ENCODE measurements around the gene SNX5.

The SNX5 gene

DNA sequence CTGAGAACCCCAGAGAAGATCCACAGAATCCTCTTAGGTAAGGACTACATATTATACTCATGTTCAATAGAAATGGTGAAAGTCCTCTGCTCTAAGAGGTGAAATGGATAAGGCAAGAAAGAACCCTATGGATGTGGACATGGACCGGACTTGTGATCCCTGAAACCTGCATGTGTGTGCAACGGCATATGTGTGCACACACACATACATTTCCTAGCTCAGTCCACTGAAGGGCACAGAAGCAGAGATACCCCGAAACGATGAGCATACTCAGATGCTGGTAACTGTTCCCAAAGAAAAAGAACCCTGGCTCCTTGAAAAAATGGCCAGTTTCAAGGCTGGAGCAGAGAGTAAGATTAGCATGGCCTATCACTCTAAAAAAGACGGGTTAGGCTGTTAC, 22.6 kb downstream of the SNX5 start:
- Histone ChIP-seq H3K27ac (no peak overlapping the region), H3K27me3 (replicated peaks) (no peaks in the 10 kb centered on the region), H3K4me3 (ENCODE audit: low read depth, low read length) (no peak overlapping the region), H3K36me3 (replicated peaks) (peaks cover 90% of the 10 kb centered on the region)
- no peak for DNase-seq
- in situ Hi-C loops (cut with HindIII; ENCODE audit: low pct_ligation_motif_present, low sequenced_read_pairs) = no loop called here
- TF ChIP-seq, protein P1, sequence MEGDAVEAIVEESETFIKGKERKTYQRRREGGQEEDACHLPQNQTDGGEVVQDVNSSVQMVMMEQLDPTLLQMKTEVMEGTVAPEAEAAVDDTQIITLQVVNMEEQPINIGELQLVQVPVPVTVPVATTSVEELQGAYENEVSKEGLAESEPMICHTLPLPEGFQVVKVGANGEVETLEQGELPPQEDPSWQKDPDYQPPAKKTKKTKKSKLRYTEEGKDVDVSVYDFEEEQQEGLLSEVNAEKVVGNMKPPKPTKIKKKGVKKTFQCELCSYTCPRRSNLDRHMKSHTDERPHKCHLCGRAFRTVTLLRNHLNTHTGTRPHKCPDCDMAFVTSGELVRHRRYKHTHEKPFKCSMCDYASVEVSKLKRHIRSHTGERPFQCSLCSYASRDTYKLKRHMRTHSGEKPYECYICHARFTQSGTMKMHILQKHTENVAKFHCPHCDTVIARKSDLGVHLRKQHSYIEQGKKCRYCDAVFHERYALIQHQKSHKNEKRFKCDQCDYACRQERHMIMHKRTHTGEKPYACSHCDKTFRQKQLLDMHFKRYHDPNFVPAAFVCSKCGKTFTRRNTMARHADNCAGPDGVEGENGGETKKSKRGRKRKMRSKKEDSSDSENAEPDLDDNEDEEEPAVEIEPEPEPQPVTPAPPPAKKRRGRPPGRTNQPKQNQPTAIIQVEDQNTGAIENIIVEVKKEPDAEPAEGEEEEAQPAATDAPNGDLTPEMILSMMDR (IDR thresholded peaks at IDR 0.05; ENCODE audit: low read depth, low read length, missing control alignments) = no peak

DNA sequence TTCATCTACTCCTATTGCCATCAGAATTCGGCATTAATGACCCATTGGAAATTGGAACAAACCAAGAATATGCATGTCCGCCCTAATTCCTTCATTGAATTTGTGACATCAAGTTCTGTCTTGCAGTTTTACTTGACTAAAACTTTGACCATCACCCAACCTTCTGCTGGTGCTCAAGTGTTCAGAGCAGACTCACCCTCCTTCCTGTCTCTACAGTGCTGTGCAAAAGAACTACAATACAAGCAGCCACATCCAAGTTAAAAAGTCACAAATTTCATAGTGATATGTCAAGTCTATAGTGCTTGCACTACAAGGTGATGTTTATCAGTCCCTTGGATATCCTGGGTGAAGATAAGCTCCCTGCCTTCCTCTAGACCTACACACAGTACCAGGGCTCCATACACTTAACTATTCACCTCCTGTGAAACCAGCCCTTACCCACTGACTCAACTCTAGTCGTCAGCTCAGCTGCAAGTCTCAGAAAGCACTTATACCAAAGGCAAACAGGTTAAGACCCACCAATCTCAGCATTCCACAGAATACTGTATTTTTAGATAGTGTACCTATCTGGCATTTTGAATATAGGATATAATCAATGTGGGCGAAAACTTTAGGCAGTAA, 23.6 kb downstream of the SNX5 start:
- peaks cover 90% of the 10 kb centered on the region for H3K36me3 ChIP-seq (replicated peaks)
- TF ChIP-seq, protein P1 (IDR thresholded peaks at IDR 0.05; ENCODE audit: low read depth, low read length, missing control alignments) = no peak
- in situ Hi-C loops (cut with HindIII; ENCODE audit: low pct_ligation_motif_present, low sequenced_read_pairs) = no loop called here
- H3K27me3 ChIP-seq (replicated peaks) = no peaks in the 10 kb centered on the region
- no peak for DNase-seq
- H3K4me3 ChIP-seq (ENCODE audit: low read depth, low read length) = no peak overlapping the region
- no peak overlapping the region for H3K27ac ChIP-seq

DNA sequence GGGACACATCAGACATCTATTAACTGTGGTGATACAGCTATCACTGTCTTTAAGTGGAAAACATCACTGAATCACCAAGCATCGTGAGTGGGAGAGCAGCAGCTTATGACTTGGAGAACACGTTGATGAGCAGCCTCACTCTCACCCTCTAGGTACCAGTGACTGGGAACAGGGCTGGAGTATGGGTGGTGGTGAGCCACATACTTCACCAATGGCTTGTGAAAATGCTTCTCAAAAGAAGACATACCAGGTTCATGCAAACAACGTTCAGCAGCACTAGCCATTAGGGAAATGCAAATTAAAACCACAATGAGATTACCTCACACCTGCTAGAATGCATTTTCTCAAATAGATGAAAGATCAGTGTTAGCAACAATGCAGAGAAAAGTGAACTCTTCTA, 25.3 kb downstream of the SNX5 start:
- H3K36me3 ChIP-seq (replicated peaks) = peaks cover 79% of the 10 kb centered on the region
- in situ Hi-C loops (cut with HindIII; ENCODE audit: low pct_ligation_motif_present, low sequenced_read_pairs) = no loop called here

DNA sequence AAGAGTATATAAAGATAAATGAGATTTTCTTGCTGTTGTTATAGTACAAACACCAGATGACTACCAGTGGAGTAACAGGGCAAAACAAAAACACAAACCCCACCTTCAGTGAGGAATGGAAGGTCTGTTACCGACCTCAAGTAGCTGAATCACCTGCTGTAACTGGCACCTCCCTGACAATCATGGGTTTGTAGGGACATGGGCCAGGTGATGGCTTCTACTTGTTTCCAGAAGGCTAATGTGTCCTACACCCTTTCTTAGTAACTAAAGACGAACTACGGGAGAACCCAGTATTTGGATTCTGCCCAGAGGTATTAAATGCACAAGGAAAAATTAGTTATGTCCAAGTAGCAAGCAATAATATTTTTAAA, 26.8 kb downstream of the SNX5 start:
- in situ Hi-C loops (cut with HindIII; ENCODE audit: low pct_ligation_motif_present, low sequenced_read_pairs) = no loop called here
- no peak overlapping the region for H3K4me3 ChIP-seq (ENCODE audit: low read depth, low read length)
- H3K27me3 ChIP-seq (replicated peaks) = no peaks in the 10 kb centered on the region
- no peak for DNase-seq
- TF ChIP-seq, protein P1 (IDR thresholded peaks at IDR 0.05; ENCODE audit: low read depth, low read length, missing control alignments) = no peak
- peaks cover 66% of the 10 kb centered on the region for H3K36me3 ChIP-seq (replicated peaks)
- H3K27ac ChIP-seq = no peak overlapping the region

More for the DNA sequence above, 25.3 kb downstream of the SNX5 start:
- Histone ChIP-seq H3K27ac (no peak overlapping the region), H3K4me3 (ENCODE audit: low read depth, low read length) (no peak overlapping the region), H3K27me3 (replicated peaks) (no peaks in the 10 kb centered on the region)
- TF ChIP-seq, protein P1 (IDR thresholded peaks at IDR 0.05; ENCODE audit: low read depth, low read length, missing control alignments) = no peak
- DNase-seq = no peak

DNA sequence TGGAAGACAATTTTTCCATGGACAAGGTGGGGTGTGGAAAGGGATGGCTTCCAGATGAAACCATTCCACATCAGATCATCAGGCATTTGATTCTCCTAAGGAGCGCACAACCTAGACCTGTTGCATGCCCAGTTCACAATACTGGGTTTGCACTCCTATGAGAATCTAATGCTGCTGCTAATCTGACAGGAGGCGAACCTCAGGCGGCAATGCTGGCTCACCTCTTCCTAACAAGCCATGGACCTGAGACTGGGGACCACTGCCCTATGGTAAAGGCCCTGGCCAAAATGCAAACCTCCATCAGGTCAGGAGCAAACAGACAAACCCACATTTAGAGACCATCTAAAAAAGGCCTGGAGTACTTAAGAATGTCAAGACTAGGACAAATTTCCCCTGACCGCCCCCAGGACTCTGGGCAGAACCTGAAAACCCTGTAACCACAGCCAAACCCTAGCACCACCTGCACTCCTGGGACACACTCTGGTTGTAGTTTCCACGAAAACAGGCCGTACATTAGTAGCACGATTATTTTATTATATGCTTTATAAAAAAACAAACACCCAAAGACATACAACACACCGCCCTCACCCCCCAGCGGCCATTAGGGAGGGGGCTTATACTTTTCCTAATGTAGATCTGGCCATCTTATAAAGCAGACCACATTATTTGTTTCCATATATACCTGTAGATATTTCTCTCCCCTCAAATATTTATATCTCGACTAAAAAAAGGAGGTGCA, 27.3 kb downstream of the SNX5 start:
- TF ChIP-seq, protein P1 (IDR thresholded peaks at IDR 0.05; ENCODE audit: low read depth, low read length, missing control alignments) = no peak
- peaks cover 61% of the 10 kb centered on the region for H3K36me3 ChIP-seq (replicated peaks)
- no peak for DNase-seq
- in situ Hi-C loops (cut with HindIII; ENCODE audit: low pct_ligation_motif_present, low sequenced_read_pairs) = no loop called here
- H3K4me3 ChIP-seq (ENCODE audit: low read depth, low read length) = no peak overlapping the region
- H3K27me3 ChIP-seq (replicated peaks) = no peaks in the 10 kb centered on the region
- H3K27ac ChIP-seq = no peak overlapping the region

Measured in brain microvascular endothelial cell (primary cell).